Tibial artery (tissue), 4 donors: ENCODE results near the gene LTBP3.
"Not testable (repeated sequence)": the region's sequence is repeated elsewhere in the genome, so short reads cannot be mapped to it uniquely, and the experiment has no call there.

ENCODE experiments used
- DNase-seq, 2 donors: peaks; one replicate each; pipeline ENCODE4 v3.0.0-alpha.2; 2019
- H3K27ac ChIP-seq, 2 donors: fragments of 200-600 bp; sonication (generic) in 1 of 2; 1 replicate in 1 of 2; 2 replicates in 1 of 2; pipeline ENCODE4 v1.5.1; 2018 to 2019; ENCODE audit warnings: mild to moderate bottlenecking in 1 of 2
- H3K27me3 ChIP-seq, 2 donors: fragments of 200-600 bp; sonication (generic) in 1 of 2; one replicate each; pipeline versions ENCODE4 v1.5.1 to v1.6.0; 2016 to 2019
- H3K36me3 ChIP-seq, 3 donors: fragments of 200-600 bp; sonication (generic) in 2 of 3; one replicate each; pipeline ENCODE4 v1.5.1; 2016 to 2019; ENCODE audit warnings: mild to moderate bottlenecking in 2 of 3
- H3K4me1 ChIP-seq, 4 donors: fragments of 200-600 bp; sonication (generic) in 2 of 4; 1 replicate in 3 of 4; 2 replicates in 1 of 4; pipeline ENCODE4 v1.5.1; 2016 to 2019
- H3K4me3 ChIP-seq, 2 donors: fragments of 200-600 bp; sonication (generic) in 1 of 2; 1 replicate in 1 of 2; 2 replicates in 1 of 2; pipeline ENCODE4 v1.5.1; 2018 to 2019; ENCODE audit warnings: mild to moderate bottlenecking in 2 of 2
- H3K9me3 ChIP-seq, 3 donors: fragments of 200-600 bp; sonication (generic) in 1 of 3; one replicate each; pipeline ENCODE4 v1.5.1; 2016 to 2019
- CTCF ChIP-seq, 2 experiments: fragments of 200-600 bp in 1 of 2; fragments of 450-650 bp in 1 of 2; IDR thresholded peaks; one replicate each; pipeline ENCODE4 v1.5.1; 2017 to 2019; ENCODE audit warnings: antibody characterized with exemption in 2 of 2, mild to moderate bottlenecking in 1 of 2, moderate library complexity in 1 of 2
- intact Hi-C: fragments of 100-400 bp; cut with DNase I; formaldehyde crosslinking; loops from one replicate; pipeline ENCODE4 v1.15.0; 2023; ENCODE audit warnings: low total_unique reads

The LTBP3 gene

GRCh38 chr11:65524741-65525545 lies 33.2 kb downstream of the LTBP3 start, which contains the start of gene SCYL1:
Gene SCYL1 (plus strand): TSS chr11:65525083. CDS start chr11:65525154, 71 bp downstream.
- Histone ChIP-seq H3K27ac (peak within 1 kb of the TSS; percentile 90), H3K4me1 (peaks cover 4 to 27% (median 21%) of the 10 kb centered on the region in 4 donors), H3K4me3 (peak within 1 kb of the TSS; percentile 82 to 98), H3K9me3 (no peaks in the 10 kb centered on the region), H3K27me3 (no peaks in the 10 kb centered on the region), H3K36me3 (peaks cover 9 to 40% (median 15%) of the 10 kb centered on the region in 3 donors)
- DNase-seq = peak; percentile 66 to 89
- peak in 1 of 2 experiments; percentile 11 for TF ChIP-seq CTCF (IDR thresholded peaks at IDR 0.05)
- intact Hi-C loops = loop anchor here (5.0 kb wide), 1 partner anchor 87 kb away; the partner anchor contains the start of gene MAP3K11

GRCh38 chr11:65524014-65524740 lies 34.0 kb downstream of the LTBP3 start:
- DNase-seq = peak; percentile 67 to 84
- H3K27ac ChIP-seq = peak overlapping the region; percentile 73 to 90
- H3K4me1 ChIP-seq = peaks cover 4 to 27% (median 21%) of the 10 kb centered on the region in 4 donors
- TF ChIP-seq CTCF (IDR thresholded peaks at IDR 0.05) = no peak
- H3K36me3 ChIP-seq = peaks cover 9 to 32% (median 15%) of the 10 kb centered on the region in 3 donors
- intact Hi-C loops = no loop called here
- no peaks in the 10 kb centered on the region for H3K9me3 ChIP-seq
- no peaks in the 10 kb centered on the region for H3K27me3 ChIP-seq
- H3K4me3 ChIP-seq = peak overlapping the region; percentile 82 to 98

DNA sequence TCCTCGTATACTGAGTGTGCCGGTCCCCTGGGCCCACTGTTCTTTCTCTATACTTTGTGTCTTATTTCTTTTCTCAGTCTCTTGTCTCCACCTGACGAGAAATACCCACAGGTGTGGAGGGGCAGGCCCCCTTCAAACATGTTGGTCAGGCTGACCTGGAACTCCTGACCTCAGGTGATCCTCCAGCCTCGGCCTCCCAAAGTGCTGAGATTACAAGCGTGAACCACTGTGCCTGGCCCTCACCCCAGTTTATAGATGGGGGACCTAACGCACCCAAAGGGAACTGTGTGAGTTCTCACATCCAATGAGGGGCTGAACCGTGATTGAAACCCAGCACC lies 34.6 kb downstream of the LTBP3 start:
- H3K9me3 ChIP-seq, H3K4me3 ChIP-seq, H3K27ac ChIP-seq, intact Hi-C loops, DNase-seq, H3K27me3 ChIP-seq: not testable (repeated sequence)
- H3K4me1 ChIP-seq = peaks cover 4 to 27% (median 21%) of the 10 kb centered on the region in 4 donors
- H3K36me3 ChIP-seq = peaks cover 9 to 27% (median 11%) of the 10 kb centered on the region in 3 donors

GRCh38 chr11:65522718-65523630 lies 35.2 kb downstream of the LTBP3 start:
- H3K36me3 ChIP-seq = peaks cover 9 to 20% (median 10%) of the 10 kb centered on the region in 3 donors
- H3K4me3 ChIP-seq, H3K27me3 ChIP-seq, intact Hi-C loops, H3K9me3 ChIP-seq, H3K27ac ChIP-seq: not testable (repeated sequence)
- DNase-seq = peak in 1 of 2 donors; percentile 33
- peaks cover 4 to 27% (median 21%) of the 10 kb centered on the region in 4 donors for H3K4me1 ChIP-seq

DNA sequence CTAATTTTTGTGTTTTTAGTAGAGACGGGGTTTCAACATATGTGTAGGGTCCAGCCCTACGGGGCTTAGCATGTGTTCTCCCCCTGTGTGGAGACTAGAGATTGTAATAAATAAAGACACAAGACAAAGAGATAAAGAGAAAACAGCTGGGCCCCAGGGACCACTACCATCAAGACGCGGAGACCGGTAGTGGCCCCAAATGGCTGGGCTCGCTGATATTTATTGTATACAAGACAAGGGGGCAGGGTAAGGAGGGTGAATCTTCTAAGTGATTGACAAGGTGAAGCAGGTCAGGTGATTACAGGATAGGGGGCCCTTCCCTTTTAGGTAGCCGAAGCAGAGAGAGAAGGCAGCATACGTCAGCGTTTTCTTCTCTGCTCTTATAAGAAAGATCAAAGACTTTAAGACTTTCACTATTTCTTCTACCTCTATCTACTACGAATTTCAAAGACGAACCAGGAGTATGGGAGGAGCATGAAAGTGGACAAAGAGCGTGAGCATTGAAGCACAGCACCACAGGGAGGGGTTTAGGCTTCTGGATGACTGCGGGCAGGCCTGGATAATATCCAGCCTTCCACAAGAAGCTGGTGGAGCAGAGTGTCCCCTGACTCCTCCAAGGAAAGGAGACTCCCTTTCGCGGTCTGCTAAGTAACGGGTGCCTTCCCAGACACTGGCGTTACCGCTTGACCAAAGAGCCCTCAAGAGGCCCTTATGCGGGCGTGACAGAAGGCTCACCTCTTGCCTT lies 36.2 kb downstream of the LTBP3 start:
- intact Hi-C loops, H3K27me3 ChIP-seq, H3K9me3 ChIP-seq, H3K27ac ChIP-seq, H3K4me3 ChIP-seq: not testable (repeated sequence)
- Histone ChIP-seq H3K4me1 (peaks cover 4 to 24% (median 21%) of the 10 kb centered on the region in 4 donors), H3K36me3 (peaks cover 4 to 10% (median 5%) of the 10 kb centered on the region in 3 donors)
- peak in 1 of 2 donors; percentile 38 for DNase-seq

DNA sequence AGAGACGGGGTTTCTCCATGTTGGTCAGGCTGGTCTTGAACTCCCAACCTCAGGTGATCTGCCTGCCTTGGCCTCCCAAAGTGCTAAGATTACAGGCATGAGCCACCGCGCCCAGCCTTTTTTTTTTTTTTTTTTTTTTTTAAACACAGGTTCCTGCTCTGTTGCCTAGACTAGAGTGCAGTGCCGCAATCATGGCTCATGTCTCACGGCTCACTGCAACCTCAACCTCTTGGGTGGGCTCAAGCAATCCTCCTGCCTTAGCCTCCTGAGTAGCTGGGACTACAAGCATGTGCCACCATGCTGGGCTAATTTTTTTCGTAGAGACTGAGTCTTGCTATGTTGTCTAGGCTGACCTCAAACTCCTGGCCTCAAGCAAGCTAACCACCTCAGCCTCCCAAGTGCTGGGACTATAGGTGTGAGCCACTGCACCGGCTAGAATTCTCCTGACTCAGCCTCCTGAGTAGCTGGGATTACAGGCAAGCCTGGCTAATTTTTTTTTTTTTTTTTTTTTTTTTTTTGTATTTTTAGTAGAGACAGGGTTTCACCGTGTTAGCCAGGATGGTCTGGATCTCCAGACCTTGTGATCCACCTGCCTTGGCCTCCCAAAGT lies 39.1 kb downstream of the LTBP3 start:
- H3K27me3 ChIP-seq, H3K9me3 ChIP-seq, H3K27ac ChIP-seq, H3K4me1 ChIP-seq, H3K36me3 ChIP-seq, intact Hi-C loops, H3K4me3 ChIP-seq: not testable (repeated sequence)
- DNase-seq = peak in 1 of 2 donors; percentile 55
